ENCODE measurements around the gene SULT1C4.
"Not testable (repeated sequence)": the region's sequence is repeated elsewhere in the genome, so short reads cannot be mapped to it uniquely, and the experiment has no call there.

The SULT1C4 gene
- 0.20 to 0.35 reads per million in 2 donors for total RNA-seq

DNA sequence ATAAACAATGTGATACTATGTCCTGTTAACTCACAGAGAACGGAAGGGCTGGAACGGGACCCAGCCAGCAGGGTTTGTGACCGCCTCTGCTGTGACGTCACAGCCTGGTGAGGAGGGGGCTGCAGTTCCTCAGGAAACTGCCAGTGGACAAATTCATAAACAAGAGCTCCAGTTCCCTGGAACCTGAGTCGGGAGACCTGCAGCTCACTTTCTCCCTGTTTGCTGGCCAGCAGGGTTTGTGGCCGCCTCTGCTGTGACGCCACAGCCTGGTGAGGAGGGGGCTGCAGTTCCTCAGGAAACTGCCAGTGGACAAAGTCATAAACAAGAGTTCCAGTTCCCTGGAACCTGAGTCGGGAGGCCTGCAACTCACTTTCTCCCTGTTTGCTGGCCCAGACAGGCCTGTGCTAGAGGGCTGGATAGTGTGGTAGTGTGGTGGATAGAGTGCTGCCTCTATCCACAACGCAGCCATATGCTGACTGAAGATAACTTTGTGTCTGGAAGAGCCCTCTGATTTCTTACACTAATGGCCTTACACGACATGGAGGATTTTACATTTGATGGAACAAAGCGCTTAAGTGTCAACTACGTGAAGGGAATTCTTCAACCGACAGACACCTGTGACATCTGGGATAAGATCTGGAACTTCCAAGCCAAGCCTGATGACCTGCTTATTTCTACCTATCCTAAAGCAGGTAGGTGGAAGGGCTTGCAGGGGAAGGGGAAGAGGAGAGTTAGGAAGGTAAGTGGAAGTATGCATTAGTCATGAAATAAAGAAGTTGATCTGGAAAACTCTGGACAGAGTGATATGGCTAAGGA is at the start of gene SULT1C4:
Gene SULT1C4 (plus strand): TSS at position 140 of the 816 bp plus-strand sequence. CDS start 384 bp downstream, at position 524.
- DNase-seq = no peak

DNA sequence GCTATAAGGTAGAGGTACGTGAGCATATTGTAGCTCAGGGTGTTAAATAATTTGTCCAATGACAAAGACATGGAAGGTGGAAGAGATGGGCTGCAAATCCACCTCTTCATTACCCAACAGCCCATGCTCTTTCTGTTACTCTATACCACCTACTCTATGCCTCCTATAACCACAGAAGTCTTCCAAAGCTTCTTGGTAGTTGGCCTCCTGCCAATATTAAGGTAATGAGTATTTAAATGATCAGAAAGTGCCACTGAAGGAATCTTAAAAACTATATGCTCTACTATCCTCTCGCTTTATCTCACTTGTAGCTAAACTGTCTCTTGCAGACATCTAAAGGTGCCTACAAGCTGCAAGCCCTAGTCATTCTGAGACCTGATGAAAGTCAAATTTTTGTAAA is 48.0 kb upstream of the SULT1C4 start:
- DNase-seq = no peak

DNA sequence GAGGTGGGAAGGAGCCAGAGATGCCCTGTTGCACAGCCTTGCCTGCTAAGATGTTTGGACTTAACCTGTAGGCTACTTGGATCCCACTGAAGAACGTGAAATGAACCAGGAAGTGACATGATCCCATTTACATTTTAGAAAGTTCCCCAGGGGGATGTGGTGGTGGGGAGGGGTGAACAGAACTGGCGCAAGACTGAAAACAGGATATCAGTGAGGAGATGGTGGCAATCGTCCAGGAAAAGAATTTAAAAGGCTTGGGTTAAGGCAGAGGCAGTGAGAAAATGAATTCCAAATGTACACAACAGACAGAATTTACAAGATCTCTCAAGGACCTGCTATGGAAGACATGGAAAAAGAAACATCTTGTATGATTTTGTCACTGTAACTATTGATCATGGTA is 46.8 kb upstream of the SULT1C4 start:
- DNase-seq = no peak

DNA sequence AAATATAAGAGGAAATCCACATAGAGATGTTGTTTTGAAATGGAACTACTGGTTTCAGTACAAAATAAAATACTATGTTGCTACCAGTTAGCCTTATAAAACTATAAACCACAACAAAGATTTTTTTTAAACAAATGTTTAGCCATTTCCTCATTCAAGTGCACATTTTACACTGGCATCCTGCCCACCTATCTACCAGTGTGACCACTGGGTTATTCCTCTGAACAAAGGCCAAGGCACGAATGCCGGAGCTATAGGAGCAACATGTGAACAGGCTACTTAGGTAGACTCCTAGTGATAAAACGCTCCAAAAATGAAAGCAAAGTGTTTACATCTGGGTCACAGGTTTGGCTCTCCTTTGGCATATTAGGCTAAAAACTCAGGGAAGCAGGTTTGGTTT is 31.8 kb upstream of the SULT1C4 start:
- DNase-seq = no peak

DNA sequence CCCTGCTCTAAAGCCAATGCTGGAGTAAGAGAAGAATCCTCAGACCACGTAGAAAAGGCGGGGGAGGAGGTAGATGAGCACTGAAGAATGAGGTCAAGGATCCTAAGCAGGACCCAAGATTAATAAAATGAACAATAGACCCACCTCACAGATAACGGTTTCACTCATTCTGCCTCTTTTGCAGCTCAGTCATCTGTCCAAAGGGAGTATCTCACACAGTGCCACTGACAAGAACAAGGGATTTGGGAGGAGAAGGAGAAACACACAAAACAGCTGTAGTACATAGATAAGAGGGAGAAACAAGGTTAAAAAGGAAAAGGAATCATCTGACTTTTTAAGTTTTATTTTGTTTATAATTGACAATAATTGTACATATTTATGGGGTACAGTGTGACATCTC is 30.9 kb upstream of the SULT1C4 start:
- no peak for DNase-seq

DNA sequence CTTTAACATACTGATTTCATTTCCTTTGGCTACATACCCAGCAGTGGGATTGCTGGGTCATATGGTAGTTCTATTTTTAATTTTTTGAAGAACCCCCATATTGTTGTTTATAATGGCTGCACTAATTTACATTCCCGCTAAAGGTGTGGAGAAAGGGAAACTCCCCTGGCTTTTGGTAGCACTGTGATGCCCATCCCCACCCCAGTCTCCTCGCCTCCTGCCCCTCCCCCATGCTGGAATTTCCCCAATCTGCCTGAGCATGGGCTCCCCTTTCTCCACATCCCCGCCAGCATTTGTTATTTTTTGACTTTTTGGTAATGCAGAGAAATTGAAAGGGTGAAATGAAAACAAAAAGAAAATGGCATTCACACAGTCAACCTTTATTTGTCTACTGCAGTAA is 30.0 kb upstream of the SULT1C4 start:
- no peak for DNase-seq

DNA sequence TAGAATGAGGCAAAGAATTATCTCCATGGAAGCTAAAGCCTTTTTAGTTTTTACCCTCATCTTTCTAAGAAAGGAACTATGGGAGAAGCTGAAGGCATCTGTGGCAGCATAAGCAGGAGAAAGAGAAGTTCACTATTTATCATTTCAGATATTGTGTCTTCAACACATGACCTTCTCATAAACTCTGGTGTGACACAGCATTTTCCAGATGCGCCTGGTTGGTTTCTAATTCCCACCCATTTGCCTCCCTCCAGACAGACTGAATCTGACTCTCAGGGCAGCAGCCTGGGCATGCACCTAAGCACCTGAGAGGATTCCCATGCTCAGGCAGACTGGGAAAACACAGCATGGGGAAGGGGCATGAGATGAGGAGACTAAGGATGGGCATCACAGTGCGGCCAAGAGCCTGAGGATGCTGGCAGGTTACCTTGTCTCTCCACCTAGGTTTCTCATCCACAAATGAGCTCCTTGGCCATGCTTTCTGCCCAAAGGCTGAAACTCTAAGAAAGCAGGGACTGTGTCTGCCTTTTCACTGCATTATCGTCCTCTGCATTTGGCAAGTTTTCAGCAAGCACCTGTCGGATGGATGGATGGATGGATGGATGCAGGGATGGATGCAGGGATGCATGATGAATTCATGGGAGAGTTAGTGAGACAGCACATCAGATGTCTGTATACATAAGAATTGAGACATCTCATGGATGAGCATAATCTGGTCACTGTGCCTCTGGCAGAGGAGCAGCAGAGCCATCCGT is 28.8 kb upstream of the SULT1C4 start:
- no peak for DNase-seq

DNA sequence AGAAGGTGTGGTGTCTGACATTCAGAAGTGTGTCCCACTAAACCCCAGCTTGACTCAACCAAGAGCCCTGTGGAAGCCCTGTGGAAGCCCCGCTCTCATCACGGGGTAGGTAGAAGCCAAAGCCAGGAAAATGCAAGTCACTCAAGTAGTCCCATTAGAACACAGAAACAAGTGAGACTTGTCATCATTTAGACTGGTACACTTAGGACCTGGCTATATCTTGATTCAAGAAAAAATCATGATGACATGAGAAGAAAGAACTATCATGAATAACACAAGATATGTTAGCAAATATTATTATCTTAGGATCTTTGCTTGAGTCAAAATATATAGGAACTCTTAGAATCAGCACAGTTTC is 28.2 kb upstream of the SULT1C4 start:
- no peak for DNase-seq

DNA sequence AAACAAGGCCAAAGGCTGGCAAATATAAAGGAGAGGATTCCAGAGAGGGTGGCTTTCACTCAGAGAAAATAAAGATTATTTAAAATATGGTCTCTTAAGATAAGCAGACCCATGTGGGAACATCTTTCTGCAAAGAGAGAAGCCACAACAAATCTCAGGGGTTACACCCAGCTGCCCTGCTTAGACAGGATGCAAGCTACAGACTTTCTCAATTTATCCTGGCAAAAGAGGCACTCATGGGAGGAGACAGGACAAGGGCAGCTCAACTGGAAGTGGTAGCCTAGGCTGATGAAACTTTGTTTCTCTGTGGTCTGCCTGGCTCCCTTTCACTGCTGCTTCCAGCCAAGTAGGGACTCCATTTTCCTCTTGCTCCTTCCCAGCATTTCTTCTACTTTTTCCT is 25.9 kb upstream of the SULT1C4 start:
- no peak for DNase-seq

DNA sequence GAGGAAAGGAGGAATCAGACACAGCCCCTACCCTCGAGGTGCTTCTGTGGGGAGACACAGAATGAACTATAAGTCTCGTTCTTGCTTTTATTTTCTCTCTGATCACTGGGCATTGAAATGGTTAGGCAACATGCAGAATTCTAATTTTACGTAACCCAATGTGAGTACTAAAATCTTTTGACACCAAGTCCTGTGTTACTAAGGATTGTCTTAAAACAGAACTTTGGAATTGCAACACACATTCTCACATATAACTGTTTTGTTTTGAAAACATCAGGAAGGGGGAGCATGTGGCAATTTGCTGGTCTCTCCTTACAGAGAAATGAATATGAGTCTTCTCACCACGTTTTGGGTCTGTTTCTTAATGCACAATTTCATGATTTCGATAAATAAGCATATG is 23.6 kb upstream of the SULT1C4 start:
- no peak for DNase-seq

DNA sequence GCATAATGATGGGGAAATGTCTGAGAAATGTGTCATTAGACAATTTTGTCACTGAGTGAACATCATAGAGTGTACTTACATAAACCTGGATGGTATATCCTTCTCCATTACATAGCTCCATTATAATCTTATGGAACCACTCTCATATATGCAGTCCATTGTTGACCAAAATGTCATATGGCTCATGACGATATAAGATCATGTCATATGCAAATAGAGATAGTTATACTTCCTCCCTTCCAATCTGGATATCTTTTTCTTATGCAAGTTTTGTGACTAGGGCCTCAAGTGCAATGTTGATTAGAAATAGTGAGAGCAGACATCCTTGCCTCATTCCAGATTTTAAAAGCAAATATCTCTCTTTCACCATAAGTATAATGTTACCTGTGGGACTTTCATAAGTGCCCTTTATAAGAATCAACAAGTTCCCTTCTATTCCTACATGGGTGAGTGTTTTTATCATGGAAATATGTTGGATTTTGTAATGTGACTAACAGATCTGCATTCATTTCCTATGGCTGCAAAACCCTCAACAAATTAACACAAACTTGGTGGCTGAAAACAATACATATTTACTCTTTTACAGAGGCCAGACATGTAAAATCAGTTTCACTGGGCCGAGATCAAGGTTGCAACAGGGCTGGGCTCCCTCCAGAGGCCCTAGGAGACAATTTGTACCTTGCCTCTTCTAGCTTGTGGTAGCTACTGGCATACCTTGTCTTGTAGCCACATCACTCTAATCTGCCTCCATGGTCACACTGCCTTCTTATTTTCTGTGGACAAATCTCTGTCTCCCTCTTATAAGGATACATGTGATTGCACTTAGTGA is 21.6 kb upstream of the SULT1C4 start:
- DNase-seq = no peak

DNA sequence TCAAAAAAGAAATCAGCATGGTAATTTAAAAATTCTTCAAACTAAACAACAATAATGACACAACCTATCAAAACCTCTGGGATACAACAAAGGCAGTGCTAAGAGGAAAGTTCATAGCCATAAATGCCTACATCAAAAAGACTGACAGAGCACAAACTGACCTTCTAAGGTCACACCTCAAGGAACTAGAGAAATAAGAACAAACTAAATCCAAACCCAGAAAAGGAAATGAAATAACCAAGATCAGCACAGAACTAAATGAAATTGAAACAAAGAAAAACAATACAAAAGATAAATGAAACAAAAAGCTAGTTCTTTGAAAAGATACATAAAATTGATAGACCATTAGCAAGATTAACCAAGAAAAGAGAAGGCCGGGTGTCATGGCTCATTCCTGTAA is 18.4 kb upstream of the SULT1C4 start:
- DNase-seq = not testable (repeated sequence)

DNA sequence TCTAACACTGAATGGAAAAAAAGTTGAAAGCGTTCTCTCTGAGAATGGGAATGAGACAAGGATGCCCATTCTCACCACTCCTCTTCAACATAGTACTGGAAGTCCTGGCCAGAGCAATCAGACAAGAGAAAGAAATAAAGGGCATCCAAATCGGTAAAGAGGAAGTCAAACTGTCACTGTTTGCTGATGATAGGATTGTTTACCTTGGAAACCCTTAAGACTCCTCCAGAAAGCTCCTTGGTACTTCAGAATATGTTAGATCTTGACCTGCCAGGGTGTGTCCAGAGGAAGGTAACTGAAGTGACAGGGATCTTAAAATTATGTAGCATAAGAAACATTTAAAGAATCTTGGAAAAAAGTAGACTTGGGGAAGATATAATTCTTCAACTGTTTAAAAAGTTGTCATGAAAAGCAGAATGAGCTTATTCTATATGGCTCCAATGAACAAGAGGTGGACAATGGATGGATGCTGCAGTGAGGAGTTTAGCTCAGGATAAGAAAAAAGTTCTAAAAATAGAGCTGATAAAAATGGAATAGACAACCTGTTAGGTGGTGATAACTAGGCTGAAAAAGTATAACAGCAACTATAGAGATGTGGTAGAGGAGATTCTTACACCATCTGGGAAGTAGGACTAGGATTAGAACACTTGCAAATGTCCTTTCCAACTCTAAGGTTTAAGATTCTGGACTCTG is 16.8 kb upstream of the SULT1C4 start:
- DNase-seq = no peak

DNA sequence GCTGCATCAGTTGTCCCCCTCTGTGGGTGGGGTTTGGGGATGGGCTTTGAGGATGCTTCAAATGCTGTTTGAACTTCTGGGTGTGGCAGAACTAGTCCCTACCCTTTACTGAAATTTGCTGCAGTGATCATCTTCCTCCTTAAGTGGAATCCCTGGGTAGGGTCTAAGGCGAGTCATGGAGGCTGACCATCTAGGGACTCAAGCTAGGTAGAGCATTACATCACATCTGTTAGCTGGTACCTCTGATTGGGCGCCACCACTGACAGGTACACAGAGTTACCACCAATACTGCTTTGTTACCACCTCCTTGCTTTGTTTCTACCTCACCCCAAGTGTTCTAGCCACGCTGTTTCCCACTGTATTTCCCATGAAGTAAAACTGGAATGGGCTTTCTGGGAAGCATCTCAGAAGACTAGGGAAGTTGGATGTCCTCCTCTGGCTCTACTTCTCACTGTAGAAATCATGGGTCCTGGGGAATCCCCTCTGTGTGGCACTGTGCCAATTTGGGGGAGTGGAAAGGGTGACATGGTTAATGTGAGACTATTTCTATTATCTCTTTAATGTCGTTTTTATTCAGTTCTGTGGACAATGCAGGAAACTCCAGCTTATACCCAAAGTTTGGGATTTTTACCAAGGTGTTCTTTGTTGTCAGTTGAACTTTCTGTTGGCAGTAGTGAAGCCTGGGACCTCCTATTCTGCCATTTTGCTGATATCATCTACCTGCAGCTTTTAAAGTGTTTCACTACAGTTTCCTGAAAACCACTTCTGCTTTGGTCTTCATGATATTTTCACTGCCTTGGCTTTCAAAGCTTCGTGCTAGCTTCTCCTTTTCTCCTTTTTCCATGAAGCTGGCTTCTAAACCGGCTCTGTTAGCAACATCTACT is 14.5 kb upstream of the SULT1C4 start:
- no peak for DNase-seq

DNA sequence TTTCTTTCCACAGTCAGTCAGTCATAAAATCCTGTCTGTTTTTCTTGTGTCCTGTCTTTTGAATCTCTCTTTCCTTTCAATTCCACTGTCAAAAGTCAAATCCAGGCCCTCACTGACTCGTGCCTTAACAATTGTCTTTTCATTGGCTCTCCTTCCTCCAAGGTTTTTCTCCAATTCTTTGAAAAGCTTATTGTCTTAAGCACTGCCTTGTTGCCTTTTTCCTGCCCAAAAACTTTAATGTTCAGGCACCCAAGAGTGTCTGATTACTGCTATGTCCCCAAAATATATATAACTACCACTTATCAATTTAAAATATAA is 13.9 kb upstream of the SULT1C4 start:
- no peak for DNase-seq

DNA sequence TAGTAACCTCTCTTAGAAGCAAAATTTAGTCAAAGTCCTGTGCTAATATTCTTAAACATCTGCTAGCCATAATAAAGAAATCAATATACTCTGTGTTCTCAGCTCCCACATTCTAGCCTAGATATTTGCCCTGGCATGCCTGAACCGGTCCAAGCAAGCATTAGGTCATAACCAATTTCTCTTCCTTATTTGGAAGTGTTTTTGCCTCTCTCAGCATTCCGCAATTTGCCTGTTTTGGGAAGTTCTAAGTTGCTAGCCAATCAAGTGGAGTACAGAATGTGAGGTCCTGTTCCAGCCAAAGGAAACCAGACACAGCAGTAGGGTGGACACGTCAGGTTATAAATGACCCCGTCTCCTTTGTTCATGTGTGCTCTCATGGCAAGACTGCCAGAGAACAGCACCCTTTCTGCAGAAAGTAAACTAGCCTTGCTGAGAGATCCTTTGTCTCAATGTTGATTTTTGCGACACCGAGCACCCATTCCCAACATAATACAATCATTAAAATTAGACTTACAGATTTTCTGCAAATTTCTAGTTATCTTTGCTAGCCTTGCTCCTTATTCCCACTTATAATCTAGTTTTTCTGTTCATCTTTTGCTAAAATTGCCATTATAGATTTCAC is 13.0 kb upstream of the SULT1C4 start:
- DNase-seq = no peak

DNA sequence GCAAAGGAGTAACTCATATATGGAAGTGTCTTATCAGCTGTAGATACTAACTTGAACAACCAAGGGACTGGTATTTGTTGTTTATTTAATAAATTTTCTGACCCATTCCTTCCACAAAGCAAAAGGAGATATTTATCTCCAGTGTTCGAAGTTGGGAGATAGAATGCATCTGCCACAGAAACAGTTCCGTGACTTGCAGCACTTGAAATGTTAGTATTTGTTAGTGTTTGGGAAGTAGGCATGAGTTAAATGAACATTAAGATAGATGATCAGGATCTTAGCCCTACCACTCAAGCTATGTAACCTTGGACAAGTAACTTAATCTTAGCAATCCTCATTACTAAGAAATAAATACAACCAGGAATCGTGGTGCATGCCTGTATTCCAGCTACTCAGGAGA is 12.1 kb upstream of the SULT1C4 start:
- DNase-seq = no peak

DNA sequence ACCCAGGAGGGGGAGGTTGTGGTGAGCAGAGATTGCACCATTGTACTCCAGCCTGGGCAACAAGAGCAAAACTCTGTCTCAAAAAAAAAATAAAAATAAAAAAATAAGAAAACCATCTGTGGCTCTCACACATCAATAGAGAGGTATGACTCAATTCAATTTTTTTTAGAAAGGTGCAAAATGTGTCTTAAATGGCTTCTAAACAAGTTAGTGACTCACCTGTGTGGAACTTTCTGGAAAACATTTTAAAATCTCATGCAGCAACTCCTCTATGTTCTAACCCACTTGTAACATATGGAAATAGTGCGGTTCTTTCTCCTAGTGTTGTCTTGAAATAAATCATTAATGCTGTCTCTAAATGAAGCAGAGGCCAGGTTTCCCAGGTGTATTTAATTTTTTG is 10.7 kb upstream of the SULT1C4 start:
- DNase-seq = no peak

DNA sequence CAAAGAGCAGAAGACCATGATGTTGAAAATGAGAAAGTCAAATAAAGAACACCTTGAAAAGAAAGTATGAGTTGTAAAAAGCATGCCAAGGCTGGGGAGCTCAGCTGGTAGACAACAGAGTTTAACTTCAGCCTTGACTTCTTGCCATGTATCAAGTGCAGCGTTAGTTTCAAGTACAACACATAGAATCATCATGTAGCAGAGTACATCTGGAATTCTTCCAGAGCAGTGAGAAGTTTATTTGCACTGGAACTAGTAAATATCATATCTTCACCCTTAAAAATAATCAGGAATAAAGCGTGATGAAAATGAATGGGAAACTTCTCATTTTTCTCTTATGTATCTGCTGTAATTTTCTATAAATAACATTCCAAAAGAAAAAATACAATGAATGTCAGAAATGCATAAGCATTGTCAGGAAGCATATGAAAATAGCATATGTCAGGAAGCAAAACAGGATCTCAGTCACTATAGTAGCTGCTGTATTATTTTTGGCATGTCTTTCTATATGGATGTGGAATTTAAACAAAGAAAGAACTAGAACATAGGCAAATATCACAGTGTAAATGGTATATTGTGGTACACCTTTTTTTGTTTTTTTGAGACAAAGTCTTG is 10.1 kb upstream of the SULT1C4 start:
- no peak for DNase-seq

DNA sequence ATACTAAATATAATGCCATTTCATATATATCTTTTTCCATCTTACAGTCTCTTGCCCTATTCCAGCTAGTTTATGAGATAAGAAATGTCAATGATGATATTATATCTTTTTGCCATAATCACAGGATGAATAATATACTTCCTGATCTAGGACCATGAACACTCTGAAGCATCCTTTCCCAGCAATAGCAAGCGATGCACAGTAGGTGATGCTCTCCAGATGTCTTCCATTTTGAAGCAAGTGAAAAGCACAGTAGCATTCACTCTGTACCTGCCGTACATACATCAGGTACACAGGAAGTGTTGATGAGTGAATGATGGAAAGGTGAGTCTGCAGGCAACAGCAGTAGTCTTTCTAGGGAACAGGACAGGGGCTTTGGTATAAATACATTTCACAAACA is 8.6 kb upstream of the SULT1C4 start:
- no peak for DNase-seq

DNA sequence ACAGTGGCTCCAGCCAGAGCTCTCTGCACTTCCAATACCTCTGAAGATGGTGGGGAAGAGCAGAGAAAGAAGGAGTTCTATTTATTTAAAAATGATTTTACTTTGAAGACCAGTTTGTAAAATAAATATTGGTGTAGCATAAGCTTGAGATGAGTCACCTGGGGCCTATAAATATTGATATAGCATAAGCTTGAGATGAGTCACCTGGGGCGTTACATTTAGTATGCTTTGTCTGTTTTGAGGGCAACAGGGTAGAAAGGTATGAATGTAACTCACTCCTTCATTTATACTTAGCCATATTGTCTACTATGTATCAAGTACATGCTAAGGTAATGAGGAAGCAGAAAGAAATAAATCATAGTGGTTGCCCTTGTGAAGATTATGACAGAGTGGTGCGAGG is 7.7 kb upstream of the SULT1C4 start:
- no peak for DNase-seq
